Stimulated activated CD8-positive, alpha-beta memory T cell treated with anti-CD3 and anti-CD28 coated beads, Interleukin-7, amount 100 ng/mL, for 4 hours (primary cell): Measurements from ENCODE around the gene TMEM218.
"Not testable (repeated sequence)": the region's sequence is repeated elsewhere in the genome, so short reads cannot be mapped to it uniquely, and the experiment has no call there.

Experiments
- DNase-seq, 2 donors: peaks; one replicate each; pipeline ENCODE4 v3.0.0-alpha.2; 2020; ENCODE audit warnings: low read depth in 2 of 2

TMEM218 gene

GRCh38 chr11:125056111-125056510 is 55.3 kb downstream of the TMEM218 start:
- DNase-seq: not testable (repeated sequence)

- DNase-seq: no peak
Measured at GRCh38 chr11:125055107-125055715, 56.2 kb downstream of the TMEM218 start.

- DNase-seq: no peak
Measured at GRCh38 chr11:125053167-125053566, 58.3 kb downstream of the TMEM218 start.

GRCh38 chr11:125052047-125052446 is 59.4 kb downstream of the TMEM218 start:
- no peak for DNase-seq

- DNase-seq: no peak
Measured at GRCh38 chr11:125049164-125049792, 62.1 kb downstream of the TMEM218 start.
